ENCODE results near the gene BIRC2.
A peak's percentile ranks its signal among the peaks of the same experiment; 100 is the strongest.
"Not testable (repeated sequence)": the region's sequence is repeated elsewhere in the genome, so short reads cannot be mapped to it uniquely, and the experiment has no call there.

BIRC2 gene

DNA sequence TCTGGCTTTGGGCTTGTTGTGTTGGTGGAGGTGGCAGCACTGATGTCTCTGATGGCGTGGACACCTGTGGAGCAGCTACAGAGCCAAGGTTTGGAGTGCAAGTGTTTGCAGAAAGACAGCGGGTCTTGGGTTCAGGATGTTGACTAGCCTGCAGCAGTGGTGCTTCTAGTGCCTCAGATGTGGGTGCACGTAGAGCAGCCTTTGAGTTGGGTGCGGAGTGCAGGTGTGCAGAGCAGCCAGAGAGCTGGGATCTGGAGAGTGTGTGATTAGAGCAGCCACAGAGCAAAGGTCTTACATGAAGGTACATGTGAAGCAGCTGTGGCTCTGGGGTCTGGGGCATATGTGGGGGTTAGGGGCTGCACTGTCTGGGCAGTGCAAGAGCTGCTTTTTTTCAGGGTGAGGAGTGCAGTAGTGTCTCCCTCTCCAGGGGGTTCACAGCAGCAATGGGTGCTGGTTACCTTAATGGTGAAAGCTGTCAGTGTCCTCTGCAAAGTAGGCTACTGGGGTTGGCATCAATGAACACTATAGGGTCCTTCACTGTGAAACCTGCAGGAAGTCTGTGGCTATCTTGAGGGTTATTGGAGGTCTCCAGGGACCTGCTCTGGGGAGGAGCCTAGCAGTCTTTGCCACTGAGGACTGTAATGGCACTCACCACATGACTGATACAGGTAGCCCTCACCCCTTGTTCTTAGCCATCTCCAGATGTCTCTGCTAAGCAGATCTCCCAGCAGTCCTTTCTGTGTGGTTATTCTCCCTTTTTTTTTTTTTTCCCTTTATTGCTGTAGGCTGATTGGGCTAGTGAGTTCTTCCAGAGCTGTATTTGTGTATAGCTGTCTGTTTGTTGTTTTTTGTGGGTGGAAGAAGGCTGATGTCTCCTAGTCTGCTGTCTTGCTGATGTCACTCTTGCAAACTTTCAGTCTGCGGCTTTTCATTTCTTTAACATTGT lies 14.3 kb downstream of the BIRC2 start:
- in situ Hi-C loops (cut with HindIII; ENCODE audit: low pct_ligation_motif_present, low pct_unique_long_range_greater_than_20kb, low sequenced_read_pairs), result no loop called here
- DNase-seq, result no peak

DNA sequence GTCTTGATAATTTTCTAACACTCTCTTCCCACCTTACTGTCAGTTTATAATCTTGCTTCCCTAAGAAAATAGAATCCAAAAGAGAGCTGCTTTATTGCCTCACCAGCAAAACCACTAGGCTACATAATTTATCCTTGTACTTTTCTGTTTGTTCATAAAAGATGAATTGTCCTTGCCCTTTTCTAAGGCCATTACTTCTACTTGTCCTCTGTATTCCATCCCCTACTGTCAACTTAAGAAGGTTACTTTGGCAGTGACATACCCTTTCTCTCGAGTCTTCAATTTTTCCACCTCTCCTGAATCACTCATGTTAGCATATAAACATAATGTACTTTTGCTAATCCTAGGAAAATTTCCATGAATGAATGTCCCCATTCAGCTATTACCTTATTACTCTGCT lies 18.0 kb downstream of the BIRC2 start:
- in situ Hi-C loops (cut with HindIII; ENCODE audit: low pct_ligation_motif_present, low pct_unique_long_range_greater_than_20kb, low sequenced_read_pairs), result no loop called here

DNA sequence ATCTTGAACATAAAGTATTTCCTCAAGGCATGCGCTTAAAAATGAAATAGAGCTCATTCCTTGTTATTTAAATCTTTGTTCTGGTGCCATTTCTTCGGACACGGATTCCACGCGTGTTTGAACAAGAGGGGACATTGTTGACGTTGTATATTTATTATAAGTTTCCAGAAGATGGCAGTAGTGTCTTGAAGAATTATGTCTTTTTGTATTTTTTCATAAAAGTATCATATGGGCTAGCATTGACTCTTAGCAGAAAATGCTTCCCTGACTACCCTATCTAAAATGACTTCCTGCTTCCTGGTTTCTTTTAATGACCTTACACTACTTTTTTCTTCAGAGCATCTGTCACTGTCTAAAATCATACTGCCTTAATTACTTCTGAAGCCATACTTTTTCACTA lies 20.4 kb downstream of the BIRC2 start:
- in situ Hi-C loops (cut with HindIII; ENCODE audit: low pct_ligation_motif_present, low pct_unique_long_range_greater_than_20kb, low sequenced_read_pairs), result no loop called here

More for the DNA sequence above, 18.0 kb downstream of the BIRC2 start:
- no peak for DNase-seq

DNA sequence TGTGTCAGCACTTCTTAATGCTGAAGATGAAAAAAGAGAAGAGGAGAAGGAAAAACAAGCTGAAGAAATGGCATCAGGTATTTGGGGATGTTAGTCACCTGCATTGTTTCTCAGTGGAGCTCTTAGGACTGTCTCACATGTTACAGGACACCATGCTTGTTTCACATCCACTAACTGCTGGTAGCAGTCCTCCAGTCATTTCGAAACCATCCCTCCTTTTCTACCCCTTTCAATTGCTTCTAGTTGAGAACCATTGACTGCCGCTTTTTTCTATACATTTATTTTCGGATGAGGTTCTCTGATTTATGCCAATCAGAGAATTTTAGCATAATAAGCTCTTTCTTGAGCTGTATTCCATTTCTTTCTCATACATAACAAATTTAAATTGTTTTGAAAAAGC lies 21.5 kb downstream of the BIRC2 start:
- no peak for DNase-seq
- in situ Hi-C loops (cut with HindIII; ENCODE audit: low pct_ligation_motif_present, low pct_unique_long_range_greater_than_20kb, low sequenced_read_pairs), result no loop called here

More for the DNA sequence above, 20.4 kb downstream of the BIRC2 start:
- DNase-seq, result peak; percentile 23

DNA sequence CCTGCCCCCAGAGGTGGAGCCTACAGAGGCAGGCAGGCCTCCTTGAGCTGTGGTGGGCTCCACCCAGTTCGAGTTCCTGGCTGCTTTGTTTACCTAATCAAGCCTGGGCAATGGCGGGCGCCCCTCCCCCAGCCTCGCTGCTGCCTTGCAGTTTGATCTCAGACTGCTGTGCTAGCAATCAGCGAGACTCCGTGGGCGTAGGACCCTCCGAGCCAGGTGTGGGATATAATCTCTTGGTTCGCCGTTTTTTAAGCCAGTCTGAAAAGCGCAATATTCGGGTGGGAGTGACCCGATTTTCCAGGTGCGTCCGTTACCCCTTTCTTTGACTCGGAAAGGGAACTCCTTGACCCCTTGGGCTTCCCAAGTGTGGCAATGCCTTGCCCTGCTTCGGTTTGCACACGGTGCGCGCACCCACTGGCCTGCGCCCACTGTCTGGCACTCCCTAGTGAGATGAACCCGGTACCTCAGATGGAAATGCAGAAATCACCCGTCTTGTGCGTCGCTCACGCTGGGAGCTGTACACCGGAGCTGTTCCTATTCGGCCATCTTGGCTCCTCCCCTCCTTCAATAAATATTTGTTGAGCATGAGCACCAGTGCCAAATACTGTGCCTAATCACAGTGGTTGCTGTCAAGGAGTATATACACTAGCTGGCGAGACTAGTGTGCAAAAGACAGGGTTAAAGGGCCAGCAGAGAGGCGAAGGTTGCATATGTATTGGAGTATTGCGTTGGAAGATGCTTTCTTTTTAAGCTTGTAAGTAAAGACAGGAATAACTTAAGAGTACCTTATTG lies 27.8 kb downstream of the BIRC2 start:
- in situ Hi-C loops (cut with HindIII; ENCODE audit: low pct_ligation_motif_present, low pct_unique_long_range_greater_than_20kb, low sequenced_read_pairs), result not testable (repeated sequence)

DNA sequence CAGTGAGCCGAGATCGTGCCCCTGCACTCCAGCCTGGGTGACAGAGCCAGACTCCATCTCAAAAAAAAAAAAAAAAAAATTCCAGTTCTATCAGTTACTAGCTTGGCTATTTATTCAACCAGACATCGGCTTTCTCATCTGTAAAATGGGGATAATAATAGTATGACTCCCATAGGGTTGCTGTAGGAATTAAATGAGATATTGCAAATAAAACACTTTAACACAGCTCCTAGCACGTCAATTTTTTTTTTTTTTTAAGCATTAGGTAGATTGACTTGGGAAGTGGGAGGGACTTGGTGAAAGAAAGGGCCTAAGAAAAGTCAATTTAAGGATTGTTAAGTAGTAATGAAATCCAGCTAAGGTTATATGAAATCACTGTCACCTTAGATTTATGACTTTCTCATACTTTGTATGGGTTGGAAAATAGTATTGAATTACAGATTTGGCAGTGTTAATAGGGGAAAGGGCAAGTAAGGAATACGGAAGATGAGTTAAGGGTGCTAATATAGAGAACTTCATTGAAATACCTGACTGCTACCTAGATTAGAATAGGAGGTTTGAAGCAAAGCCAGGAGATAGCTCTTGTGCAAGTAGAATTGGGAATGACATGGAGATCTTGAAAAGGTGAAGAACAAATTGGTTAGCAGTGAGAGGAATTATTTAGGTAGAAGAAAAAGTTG lies 28.8 kb downstream of the BIRC2 start:
- in situ Hi-C loops (cut with HindIII; ENCODE audit: low pct_ligation_motif_present, low pct_unique_long_range_greater_than_20kb, low sequenced_read_pairs), result no loop called here
- DNase-seq, result no peak

More for the DNA sequence above, 27.8 kb downstream of the BIRC2 start:
- not testable (repeated sequence) for DNase-seq

DNA sequence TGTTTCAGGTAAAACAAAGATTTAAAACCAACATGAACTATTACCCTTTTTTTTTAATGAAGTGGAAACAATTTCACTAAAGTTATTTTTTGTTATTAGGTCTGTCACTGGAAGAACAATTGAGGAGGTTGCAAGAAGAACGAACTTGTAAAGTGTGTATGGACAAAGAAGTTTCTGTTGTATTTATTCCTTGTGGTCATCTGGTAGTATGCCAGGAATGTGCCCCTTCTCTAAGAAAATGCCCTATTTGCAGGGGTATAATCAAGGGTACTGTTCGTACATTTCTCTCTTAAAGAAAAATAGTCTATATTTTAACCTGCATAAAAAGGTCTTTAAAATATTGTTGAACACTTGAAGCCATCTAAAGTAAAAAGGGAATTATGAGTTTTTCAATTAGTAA lies 30.9 kb downstream of the BIRC2 start:
- in situ Hi-C loops (cut with HindIII; ENCODE audit: low pct_ligation_motif_present, low pct_unique_long_range_greater_than_20kb, low sequenced_read_pairs), result no loop called here
- no peak for DNase-seq

DNA sequence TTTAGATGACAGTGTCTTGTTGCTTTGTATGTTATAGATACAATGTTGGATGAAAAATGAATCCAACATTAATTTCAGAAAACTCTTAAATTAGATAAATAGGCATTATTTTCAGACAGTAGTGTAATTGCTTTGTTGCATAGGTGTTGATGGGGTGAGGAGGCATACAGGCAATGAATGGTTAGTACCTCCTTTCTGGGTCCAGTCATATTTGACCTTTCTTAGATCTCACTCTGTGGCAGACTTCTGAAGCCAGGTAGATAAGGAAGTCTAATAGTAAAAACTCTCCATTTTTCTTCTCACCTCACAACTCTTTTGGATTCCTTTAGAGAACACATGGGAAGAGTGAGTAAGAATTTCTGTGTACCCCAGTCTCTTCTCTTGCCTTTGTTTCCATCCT lies 31.8 kb downstream of the BIRC2 start:
- DNase-seq, result no peak
- in situ Hi-C loops (cut with HindIII; ENCODE audit: low pct_ligation_motif_present, low pct_unique_long_range_greater_than_20kb, low sequenced_read_pairs), result no loop called here

DNA sequence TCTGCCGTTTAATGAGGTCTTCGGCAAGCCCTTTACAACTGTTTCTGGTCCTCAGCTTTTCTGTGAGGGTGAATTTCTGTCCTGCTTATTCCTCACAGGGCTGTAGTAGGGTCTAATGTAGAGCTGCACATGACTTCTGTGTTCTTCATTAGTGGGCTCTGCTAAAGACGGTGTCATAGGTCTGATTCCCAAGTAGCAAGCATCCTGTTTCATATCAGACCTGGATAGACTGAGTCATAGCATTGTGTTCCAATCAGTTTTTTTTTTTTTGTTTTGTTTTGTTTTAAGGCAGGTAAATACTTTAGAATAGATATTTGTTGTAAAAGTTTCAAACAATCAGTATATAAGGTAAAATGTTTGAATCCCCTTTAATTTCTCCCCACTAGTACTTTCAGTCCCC lies 35.4 kb downstream of the BIRC2 start:
- in situ Hi-C loops (cut with HindIII; ENCODE audit: low pct_ligation_motif_present, low pct_unique_long_range_greater_than_20kb, low sequenced_read_pairs), result no loop called here

DNA sequence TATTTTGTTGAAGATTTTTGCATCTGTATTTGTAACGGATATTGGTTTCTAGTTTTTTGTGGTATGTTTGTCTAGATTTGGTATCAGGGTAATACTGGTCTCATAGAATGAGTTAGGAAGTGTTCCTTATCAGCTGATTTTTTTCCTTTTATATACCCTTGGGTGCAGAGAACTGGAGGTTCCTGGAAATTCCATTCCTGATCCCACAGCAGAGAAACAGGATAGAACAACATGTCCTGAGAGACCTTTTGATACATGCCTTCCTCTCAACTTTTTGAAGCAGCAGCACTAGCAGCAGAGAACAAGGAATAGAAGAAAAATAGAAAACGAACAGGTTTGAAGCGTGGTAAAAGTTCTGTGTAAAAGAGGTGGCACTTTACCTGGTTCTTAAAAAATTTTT lies 36.8 kb downstream of the BIRC2 start:
- in situ Hi-C loops (cut with HindIII; ENCODE audit: low pct_ligation_motif_present, low pct_unique_long_range_greater_than_20kb, low sequenced_read_pairs), result no loop called here
- DNase-seq, result no peak

More for the DNA sequence above, 35.4 kb downstream of the BIRC2 start:
- DNase-seq, result no peak

DNA sequence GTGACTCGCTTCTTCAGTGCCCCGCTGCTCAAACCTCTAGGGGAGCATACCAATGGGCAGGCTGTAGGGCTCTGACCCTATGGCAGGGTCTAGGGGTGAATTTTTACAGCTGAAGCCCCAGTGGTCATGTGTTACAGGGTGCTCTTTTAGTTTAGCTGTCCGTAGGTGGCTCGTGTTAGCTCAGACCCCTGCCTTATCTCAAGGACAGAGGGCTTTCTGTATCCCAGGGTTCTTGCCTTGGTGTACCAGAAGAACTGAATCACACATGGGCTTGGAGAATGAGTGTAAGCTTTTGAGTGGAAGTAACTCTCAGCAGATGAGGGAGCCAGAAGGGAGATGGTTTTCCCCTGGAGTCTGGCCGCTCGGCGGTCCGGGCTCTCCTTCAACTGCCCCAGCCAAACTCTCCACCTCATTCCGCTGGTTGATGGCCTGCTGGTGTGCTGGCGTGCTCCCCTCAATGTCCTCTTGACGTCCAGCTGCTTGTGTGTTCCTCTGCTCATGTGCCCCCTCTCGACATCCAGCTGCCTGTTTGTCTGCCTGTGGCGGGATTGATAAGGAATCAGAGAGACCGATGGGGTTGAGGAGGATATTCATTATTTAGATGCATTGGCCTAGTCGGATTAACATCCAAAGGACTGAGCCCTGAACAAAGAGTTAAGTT lies 37.5 kb downstream of the BIRC2 start:
- in situ Hi-C loops (cut with HindIII; ENCODE audit: low pct_ligation_motif_present, low pct_unique_long_range_greater_than_20kb, low sequenced_read_pairs), result no loop called here
- no peak for DNase-seq

DNA sequence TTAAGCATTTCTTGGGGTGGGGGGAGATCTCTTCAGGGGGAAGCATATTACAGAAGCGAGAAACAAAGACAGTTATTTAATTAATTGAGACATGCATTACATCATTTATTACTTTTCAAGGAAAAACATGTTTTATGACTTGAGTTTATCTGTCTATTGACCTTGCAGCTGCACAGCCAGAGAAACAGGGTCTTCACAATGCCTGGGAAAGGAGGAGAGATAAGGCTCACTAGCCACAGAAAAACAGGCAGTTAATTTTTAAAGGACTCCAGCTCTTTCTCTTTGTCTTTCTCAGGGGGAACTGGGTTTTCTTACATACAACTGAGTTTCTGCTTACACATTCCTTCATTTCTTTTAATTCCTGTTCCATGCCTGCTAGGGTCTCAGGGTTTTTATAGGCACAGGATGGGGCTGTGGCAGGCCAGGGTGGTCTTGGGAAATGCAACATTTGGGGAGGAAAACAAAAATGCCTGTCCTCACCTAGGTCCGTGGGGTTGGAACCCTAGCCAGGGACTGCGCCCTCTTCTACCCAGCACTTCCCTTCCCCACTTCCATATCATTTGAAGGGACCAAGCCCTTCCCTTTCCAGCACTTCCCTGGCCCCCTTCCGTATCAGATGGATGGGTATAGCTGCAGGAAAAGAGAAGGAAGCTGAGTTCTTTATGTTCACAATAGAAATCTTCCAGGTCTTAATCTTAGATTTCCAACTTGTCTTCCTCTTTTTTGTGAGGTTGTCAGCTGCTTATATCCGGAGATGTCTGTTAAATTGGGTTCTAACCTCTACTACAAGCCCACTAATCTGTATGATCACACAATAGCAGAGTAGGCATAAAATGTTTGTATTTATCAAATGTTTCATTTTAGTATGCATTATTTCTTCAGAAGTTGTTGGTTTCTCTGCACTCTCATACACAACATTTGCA lies 38.3 kb downstream of the BIRC2 start:
- in situ Hi-C loops (cut with HindIII; ENCODE audit: low pct_ligation_motif_present, low pct_unique_long_range_greater_than_20kb, low sequenced_read_pairs), result no loop called here
- DNase-seq, result no peak

DNA sequence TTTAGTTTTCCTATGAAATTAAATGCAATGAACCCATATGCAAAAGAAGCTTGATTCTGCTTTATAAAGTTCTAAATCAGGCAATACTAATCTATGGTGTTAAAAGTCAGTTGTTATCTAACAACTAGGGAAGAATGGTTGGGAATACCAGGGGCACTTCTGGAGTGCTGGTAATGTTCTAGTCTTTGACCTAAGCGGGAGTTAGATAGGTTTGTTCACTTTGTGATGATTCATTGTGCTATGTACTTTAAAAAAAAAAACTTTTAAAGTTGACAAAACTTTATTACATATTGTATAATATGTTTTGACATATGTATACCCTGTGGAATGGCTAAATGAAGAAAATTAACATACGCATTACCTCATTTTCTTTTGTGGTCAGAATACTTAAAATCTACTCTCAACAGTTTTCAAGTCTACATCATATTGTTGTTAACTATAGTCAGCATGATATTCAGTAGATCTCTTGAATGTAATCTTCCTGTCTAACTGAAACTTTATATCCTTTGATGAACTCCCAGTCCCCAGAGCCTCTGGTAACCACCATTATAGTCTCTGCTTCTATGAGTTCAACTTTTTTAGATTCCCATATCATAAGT lies 39.2 kb downstream of the BIRC2 start:
- no peak for DNase-seq
- in situ Hi-C loops (cut with HindIII; ENCODE audit: low pct_ligation_motif_present, low pct_unique_long_range_greater_than_20kb, low sequenced_read_pairs), result no loop called here

DNA sequence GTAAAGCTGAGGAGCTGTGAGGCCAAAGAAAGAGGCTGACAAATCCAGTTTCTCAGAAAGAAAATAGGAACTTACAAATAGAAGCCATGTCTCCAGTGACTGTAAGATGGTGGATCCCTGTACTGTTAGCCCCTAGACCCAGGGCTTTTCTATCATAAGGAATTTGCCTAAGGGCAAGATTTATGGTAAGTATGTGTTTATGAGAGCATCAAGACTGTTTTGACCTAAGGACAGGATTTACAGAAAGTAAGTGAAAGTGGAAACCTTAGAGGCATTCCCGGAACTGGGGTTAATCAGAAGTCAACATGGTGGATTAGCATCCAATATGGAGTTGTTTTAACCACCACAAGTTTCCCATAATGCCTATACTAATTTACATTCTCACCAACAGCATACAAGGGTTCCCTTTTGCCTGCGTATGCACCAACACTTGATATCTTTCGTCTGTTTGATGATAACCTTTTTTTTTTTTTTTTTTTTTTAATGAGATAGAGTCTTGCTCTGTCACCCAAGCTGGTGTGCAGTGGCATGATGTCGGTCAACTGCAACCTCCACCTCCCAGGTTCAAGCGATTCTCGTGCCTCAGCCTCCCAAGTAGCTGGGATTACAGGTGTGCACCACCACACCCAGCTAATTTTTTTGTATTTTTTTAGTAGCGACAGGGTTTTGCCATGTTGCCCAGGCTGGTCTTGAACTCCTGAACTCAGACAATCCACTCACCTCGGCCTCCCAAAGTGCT lies 40.2 kb downstream of the BIRC2 start:
- DNase-seq, result no peak
- in situ Hi-C loops (cut with HindIII; ENCODE audit: low pct_ligation_motif_present, low pct_unique_long_range_greater_than_20kb, low sequenced_read_pairs), result no loop called here

DNA sequence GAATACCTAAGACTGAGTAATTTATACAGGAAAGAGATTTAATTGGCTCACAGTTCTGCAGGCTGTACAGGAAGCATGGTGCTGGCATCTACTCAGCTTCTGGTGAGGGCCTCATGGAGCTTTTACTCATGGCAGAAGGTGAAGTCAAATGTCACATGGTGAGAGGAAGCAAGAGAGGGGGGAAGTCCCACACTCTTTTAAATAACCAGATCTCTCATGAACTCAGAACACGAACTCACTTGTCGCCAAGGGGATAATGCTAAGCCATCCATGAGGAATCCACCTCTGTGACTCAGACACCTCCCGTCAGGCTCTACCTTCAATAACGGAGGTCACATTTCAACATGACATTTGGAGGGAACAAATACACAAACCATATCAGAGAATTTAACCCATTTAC lies 42.2 kb downstream of the BIRC2 start:
- DNase-seq, result no peak
- in situ Hi-C loops (cut with HindIII; ENCODE audit: low pct_ligation_motif_present, low pct_unique_long_range_greater_than_20kb, low sequenced_read_pairs), result no loop called here

DNA sequence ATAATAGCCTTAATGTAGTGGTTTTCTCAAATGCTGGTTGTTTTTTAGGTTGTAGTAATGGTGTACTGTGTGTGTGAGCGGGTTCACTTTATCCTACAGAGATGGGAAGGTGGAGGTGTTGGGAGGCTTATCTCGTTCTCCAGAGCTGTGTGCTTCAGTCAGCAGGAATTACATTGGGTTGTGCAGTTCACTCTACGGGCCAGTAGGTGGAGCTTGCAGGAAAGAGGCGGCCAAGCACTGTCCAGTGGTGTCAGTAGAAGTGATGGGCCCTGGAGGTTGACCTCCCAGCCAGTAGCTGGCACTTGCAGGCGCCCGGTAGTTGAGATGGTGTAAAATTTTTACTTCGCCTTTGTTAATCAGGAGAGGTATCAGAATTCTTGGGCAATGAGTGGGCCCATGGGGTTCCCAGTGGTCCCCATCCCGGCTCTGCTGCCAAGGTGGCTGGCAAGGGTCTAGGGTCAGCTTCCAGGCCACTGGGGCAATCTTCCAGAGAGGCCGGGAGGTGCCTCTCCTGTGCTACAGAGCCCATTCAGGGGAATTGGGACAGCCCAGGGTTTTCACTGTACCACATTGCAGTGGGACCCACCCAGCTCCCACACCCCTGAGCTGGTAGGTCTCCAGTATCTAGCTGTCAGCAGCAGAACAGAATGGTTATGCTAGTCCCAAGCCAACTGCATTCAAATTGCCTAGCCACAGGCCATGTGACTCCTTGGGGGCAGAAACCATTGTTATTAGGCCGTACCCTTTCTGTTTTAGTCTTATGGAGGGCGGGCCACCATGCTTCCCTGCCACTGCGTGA lies 43.9 kb downstream of the BIRC2 start:
- in situ Hi-C loops (cut with HindIII; ENCODE audit: low pct_ligation_motif_present, low pct_unique_long_range_greater_than_20kb, low sequenced_read_pairs), result no loop called here
- DNase-seq, result peak; percentile 68
